HG03175 (cell line): ENCODE data around the gene TCF21.
A peak's percentile ranks its signal among the peaks of the same experiment; 100 is the strongest.
"Not testable (repeated sequence)": the region's sequence is repeated elsewhere in the genome, so short reads cannot be mapped to it uniquely, and the experiment has no call there.

Source experiments
- ATAC-seq: cut with Tn5 transposase; IDR thresholded peaks from one replicate; pipeline ENCODE4 v1.9.1; 2021; ENCODE audit warnings: mild to moderate bottlenecking, moderate library complexity; ENCODE audit not compliant: unreplicated experiment

TCF21 gene

GRCh38 chr6:133921249-133921859 lies 32.4 kb downstream of the TCF21 start:
- ATAC-seq: peak; percentile 62

- peak; percentile 81 for ATAC-seq
Measured at GRCh38 chr6:133923938-133924593, 35.2 kb downstream of the TCF21 start.

GRCh38 chr6:133931221-133931620 lies 42.3 kb downstream of the TCF21 start:
- ATAC-seq: not testable (repeated sequence)

GRCh38 chr6:133936352-133936751 lies 47.4 kb downstream of the TCF21 start:
- ATAC-seq: not testable (repeated sequence)

GRCh38 chr6:133937909-133938308 lies 49.0 kb downstream of the TCF21 start:
- ATAC-seq: no peak

GRCh38 chr6:133938533-133938932 lies 49.6 kb downstream of the TCF21 start:
- ATAC-seq: no peak

GRCh38 chr6:133939778-133940667 lies 51.1 kb downstream of the TCF21 start:
- no peak for ATAC-seq
